Neural cell (in vitro differentiated cells): ENCODE results near the gene GPS1. TPM values are rescaled to one million over a fixed set of nuclear protein-coding genes. Genes with fewer than 3 reads are reported as not detected.

ENCODE experiments used
- H2AFZ ChIP-seq: fragments of 200-600, 300-800 bp; sonication (generic), shearing (Covaris generic); 2 replicates; pipeline ENCODE4 v1.6.0; 2014; ENCODE audit warnings: low read depth, mild to moderate bottlenecking, antibody characterized with exemption, low read length, moderate library complexity
- H3F3A ChIP-seq: fragments of 200-600 bp; shearing (Covaris generic); 2 replicates; pipeline ENCODE4 v1.6.1; 2016; ENCODE audit warnings: mild to moderate bottlenecking, moderate library complexity, mixed read lengths, antibody characterized with exemption, low read length; ENCODE audit not compliant: insufficient read depth, poor library complexity, severe bottlenecking
- H3K27ac ChIP-seq: fragments of 200-600, 300-800 bp; sonication (generic), shearing (Covaris generic); 2 replicates; pipeline ENCODE4 v1.5.1; 2014; ENCODE audit warnings: mild to moderate bottlenecking, low read length, moderate library complexity
- H3K27me3 ChIP-seq: fragments of 300-800, 200-600 bp; sonication (generic), shearing (Covaris generic); 2 replicates; pipeline ENCODE4 v1.6.0; 2014; ENCODE audit warnings: mild to moderate bottlenecking, low read depth, low read length, moderate library complexity; ENCODE audit not compliant: insufficient read depth
- H3K36me3 ChIP-seq: fragments of 300-800, 200-600 bp; sonication (generic), shearing (Covaris generic); 2 replicates; pipeline ENCODE4 v1.5.1; 2014; ENCODE audit warnings: mild to moderate bottlenecking, antibody characterized with exemption, low read length, moderate library complexity; ENCODE audit not compliant: insufficient read depth
- H3K4me2 ChIP-seq: fragments of 300-800, 200-600 bp; sonication (generic), shearing (Covaris generic); 2 replicates; pipeline ENCODE4 v1.6.0; 2014; ENCODE audit warnings: mild to moderate bottlenecking, low read length
- H3K4me3 ChIP-seq: fragments of 300-800, 200-600 bp; sonication (generic), shearing (Covaris generic); 2 replicates; pipeline ENCODE4 v1.5.1; 2014; ENCODE audit warnings: mild to moderate bottlenecking, low read length, moderate library complexity
- H3K79me2 ChIP-seq: fragments of 200-600 bp; shearing (Covaris generic); replicated peaks from 2 replicates; pipeline ENCODE4 v1.6.0; 2014; ENCODE audit warnings: mild to moderate bottlenecking, low read length, moderate library complexity; ENCODE audit not compliant: insufficient read depth
- H3K9ac ChIP-seq: fragments of 300-800, 200-600 bp; sonication (generic), shearing (Covaris generic); 2 replicates; pipeline ENCODE4 v1.6.1; 2016; ENCODE audit warnings: mild to moderate bottlenecking, low read length, mixed read lengths
- H3K9me2 ChIP-seq: fragments of 200-600 bp; shearing (Covaris generic); 2 replicates; pipeline ENCODE4 v1.6.1; 2016; ENCODE audit warnings: mild to moderate bottlenecking, low read length, mixed read lengths; ENCODE audit not compliant: insufficient read depth
- H3K9me3 ChIP-seq: fragments of 200-600, 300-800 bp; sonication (generic), shearing (Covaris generic); 2 replicates; pipeline ENCODE4 v1.6.1; 2016; ENCODE audit warnings: mild to moderate bottlenecking, mixed run types, low read length, moderate library complexity, mixed read lengths
- H4K20me1 ChIP-seq: fragments of 200-600 bp; shearing (Covaris generic); 2 replicates; pipeline ENCODE4 v1.6.1; 2016; ENCODE audit warnings: mild to moderate bottlenecking, mixed run types; ENCODE audit not compliant: insufficient read depth
- EP300 ChIP-seq: fragments of 450-650 bp; conservative IDR thresholded peaks from 2 replicates; pipeline ENCODE4 v1.6.1; 2014; ENCODE audit warnings: antibody characterized with exemption, mild to moderate bottlenecking, moderate library complexity; ENCODE audit not compliant: poor library complexity, severe bottlenecking
- EZH2 ChIP-seq: fragments of 200-600, 300-800 bp; shearing (Covaris generic), sonication (generic); IDR thresholded peaks from 2 replicates; pipeline ENCODE4 v1.6.1; 2014; ENCODE audit warnings: antibody characterized with exemption, low read length, borderline replicate concordance, mild to moderate bottlenecking; ENCODE audit not compliant: insufficient read depth, poor library complexity, severe bottlenecking
- MXI1 ChIP-seq: fragments of 450-650 bp; conservative IDR thresholded peaks from 2 replicates; pipeline ENCODE4 v1.6.1; 2014; ENCODE audit warnings: antibody characterized with exemption, mild to moderate bottlenecking; ENCODE audit not compliant: poor library complexity, severe bottlenecking
- POLR2AphosphoS5 ChIP-seq: IDR thresholded peaks from 2 replicates; pipeline ENCODE4 v1.6.1; 2012
- RAD21 ChIP-seq: fragments of 450-650 bp; conservative IDR thresholded peaks from 2 replicates; pipeline ENCODE4 v1.6.1; 2014; ENCODE audit warnings: antibody characterized with exemption, mild to moderate bottlenecking, moderate library complexity
- SMC3 ChIP-seq: fragments of 450-650 bp; conservative IDR thresholded peaks from 2 replicates; pipeline ENCODE4 v1.6.1; 2014; ENCODE audit warnings: antibody characterized with exemption, mild to moderate bottlenecking, moderate library complexity; ENCODE audit not compliant: poor library complexity
- TAF1 ChIP-seq: IDR thresholded peaks from 2 replicates; pipeline ENCODE4 v1.6.1; 2012; ENCODE audit warnings: low read depth
- polyA plus RNA-seq: library from polyadenylated mRNA; depleted of rRNA; stranded (reverse); fragments of >200 nt; gene quantifications from 2 replicates; pipeline ENCODE4 v1.2.3, GENCODE V29; 2014
- TF ChIP-seq, protein P1 (sequence below): fragments of 450-650 bp; IDR thresholded peaks from 2 replicates; pipeline ENCODE4 v1.5.1; 2014; ENCODE audit warnings: antibody characterized with exemption, mild to moderate bottlenecking, moderate library complexity; ENCODE audit not compliant: poor library complexity, severe bottlenecking
- TF ChIP-seq, protein P2 (sequence below): IDR thresholded peaks from 2 replicates; pipeline ENCODE4 v1.6.1; 2012; ENCODE audit warnings: borderline replicate concordance

The GPS1 gene
- polyA plus RNA-seq, 1 donor from 2014 or later, result 170 TPM

DNA sequence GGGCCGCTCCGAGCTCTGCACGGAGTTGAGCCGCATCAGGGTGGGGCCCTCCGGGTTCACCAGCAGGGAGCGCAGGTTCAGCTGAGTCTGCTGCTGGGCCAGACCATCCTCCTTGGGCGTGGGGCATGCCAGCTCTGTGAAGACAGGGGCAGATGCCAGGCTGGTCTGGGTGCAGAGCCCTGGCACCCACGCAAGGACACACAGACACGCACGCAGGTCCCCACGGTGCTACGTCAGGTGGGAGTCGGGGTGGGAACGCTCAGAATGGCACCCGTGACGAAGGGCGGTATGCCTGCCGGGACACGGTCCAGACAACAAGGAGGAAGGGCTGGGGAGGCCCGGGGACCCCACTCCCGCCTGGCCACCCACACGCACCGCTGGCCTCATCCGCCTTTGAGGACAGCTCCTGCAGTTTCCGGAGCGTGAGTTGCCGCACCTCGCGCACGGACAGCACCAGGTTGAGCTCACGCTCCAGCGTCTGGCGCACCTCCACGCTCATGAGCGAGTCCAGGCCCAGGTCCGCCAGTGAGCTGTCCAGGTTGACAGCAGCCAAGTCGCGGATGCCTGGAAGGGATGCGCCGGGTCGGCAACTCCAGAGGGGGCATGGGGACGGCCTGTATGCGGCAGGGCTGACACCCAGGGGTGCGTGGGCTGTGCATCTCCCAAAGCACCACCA, 29.2 kb downstream of the GPS1 start:
- H3K27me3 ChIP-seq, result no peaks in the 10 kb centered on the region
- no peaks in the 10 kb centered on the region for H3F3A ChIP-seq
- H4K20me1 ChIP-seq, result no peaks in the 10 kb centered on the region
- no peak overlapping the region for H3K27ac ChIP-seq
- H3K9me3 ChIP-seq, result no peaks in the 10 kb centered on the region
- H3K4me3 ChIP-seq, result no peak overlapping the region
- H3K79me2 ChIP-seq, result no peaks in the 10 kb centered on the region
- TF ChIP-seq MXI1 (no peak), SMC3 (no peak), TAF1 (no peak), RAD21 (no peak)
- TF ChIP-seq, protein P1, sequence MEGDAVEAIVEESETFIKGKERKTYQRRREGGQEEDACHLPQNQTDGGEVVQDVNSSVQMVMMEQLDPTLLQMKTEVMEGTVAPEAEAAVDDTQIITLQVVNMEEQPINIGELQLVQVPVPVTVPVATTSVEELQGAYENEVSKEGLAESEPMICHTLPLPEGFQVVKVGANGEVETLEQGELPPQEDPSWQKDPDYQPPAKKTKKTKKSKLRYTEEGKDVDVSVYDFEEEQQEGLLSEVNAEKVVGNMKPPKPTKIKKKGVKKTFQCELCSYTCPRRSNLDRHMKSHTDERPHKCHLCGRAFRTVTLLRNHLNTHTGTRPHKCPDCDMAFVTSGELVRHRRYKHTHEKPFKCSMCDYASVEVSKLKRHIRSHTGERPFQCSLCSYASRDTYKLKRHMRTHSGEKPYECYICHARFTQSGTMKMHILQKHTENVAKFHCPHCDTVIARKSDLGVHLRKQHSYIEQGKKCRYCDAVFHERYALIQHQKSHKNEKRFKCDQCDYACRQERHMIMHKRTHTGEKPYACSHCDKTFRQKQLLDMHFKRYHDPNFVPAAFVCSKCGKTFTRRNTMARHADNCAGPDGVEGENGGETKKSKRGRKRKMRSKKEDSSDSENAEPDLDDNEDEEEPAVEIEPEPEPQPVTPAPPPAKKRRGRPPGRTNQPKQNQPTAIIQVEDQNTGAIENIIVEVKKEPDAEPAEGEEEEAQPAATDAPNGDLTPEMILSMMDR, result no peak
- H3K9ac ChIP-seq, result no peak overlapping the region
- H3K4me2 ChIP-seq, result no peak overlapping the region
- H3K9me2 ChIP-seq, result no peaks in the 10 kb centered on the region
- H2AFZ ChIP-seq, result no peak overlapping the region
- H3K36me3 ChIP-seq, result no peaks in the 10 kb centered on the region

DNA sequence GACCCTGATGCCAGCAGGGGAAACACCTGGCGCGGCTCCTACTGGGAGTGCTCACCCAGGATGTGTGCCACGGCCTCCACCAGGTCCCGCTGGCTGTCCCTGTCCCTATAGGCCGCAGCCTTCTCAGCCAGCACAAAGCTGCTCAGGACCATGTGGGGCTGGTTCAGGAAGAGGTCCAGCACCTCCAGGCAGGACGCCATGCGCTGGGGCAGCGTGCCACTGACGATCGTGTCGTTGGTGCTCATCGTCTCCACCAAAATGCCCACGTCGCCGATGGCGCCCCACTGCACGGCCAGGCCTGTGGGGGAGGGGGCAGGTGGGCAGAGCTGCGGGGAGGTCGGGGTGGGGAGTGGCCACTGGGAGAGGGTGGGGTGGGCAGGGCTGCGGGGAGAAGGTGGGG, 29.8 kb downstream of the GPS1 start:
- Histone ChIP-seq H3K4me3 (no peak overlapping the region), H2AFZ (no peak overlapping the region), H3K79me2 (no peaks in the 10 kb centered on the region), H3K36me3 (no peaks in the 10 kb centered on the region), H3F3A (no peaks in the 10 kb centered on the region), H4K20me1 (no peaks in the 10 kb centered on the region), H3K9ac (no peak overlapping the region), H3K27ac (no peak overlapping the region), H3K9me3 (no peaks in the 10 kb centered on the region), H3K4me2 (no peak overlapping the region), H3K9me2 (no peaks in the 10 kb centered on the region), H3K27me3 (no peaks in the 10 kb centered on the region)
- TF ChIP-seq POLR2AphosphoS5 (no peak), MXI1 (no peak), SMC3 (no peak), RAD21 (no peak), TAF1 (no peak), EZH2 (no peak), EP300 (no peak)
- TF ChIP-seq, protein P2, sequence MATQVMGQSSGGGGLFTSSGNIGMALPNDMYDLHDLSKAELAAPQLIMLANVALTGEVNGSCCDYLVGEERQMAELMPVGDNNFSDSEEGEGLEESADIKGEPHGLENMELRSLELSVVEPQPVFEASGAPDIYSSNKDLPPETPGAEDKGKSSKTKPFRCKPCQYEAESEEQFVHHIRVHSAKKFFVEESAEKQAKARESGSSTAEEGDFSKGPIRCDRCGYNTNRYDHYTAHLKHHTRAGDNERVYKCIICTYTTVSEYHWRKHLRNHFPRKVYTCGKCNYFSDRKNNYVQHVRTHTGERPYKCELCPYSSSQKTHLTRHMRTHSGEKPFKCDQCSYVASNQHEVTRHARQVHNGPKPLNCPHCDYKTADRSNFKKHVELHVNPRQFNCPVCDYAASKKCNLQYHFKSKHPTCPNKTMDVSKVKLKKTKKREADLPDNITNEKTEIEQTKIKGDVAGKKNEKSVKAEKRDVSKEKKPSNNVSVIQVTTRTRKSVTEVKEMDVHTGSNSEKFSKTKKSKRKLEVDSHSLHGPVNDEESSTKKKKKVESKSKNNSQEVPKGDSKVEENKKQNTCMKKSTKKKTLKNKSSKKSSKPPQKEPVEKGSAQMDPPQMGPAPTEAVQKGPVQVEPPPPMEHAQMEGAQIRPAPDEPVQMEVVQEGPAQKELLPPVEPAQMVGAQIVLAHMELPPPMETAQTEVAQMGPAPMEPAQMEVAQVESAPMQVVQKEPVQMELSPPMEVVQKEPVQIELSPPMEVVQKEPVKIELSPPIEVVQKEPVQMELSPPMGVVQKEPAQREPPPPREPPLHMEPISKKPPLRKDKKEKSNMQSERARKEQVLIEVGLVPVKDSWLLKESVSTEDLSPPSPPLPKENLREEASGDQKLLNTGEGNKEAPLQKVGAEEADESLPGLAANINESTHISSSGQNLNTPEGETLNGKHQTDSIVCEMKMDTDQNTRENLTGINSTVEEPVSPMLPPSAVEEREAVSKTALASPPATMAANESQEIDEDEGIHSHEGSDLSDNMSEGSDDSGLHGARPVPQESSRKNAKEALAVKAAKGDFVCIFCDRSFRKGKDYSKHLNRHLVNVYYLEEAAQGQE, result no peak
- TF ChIP-seq, protein P1, result no peak
